HG03521 (cell line): ENCODE results near the gene IKZF1.

Experiments
- ATAC-seq: cut with Tn5 transposase; IDR thresholded peaks from one replicate; pipeline ENCODE4 v1.9.1; 2021; ENCODE audit warnings: mild to moderate bottlenecking, moderate library complexity; ENCODE audit not compliant: unreplicated experiment

Gene IKZF1

GRCh38 chr7:50400114-50400513, 95.6 kb downstream of the IKZF1 start:
- ATAC-seq = no peak

GRCh38 chr7:50404392-50404791, 99.9 kb downstream of the IKZF1 start:
- ATAC-seq = no peak

GRCh38 chr7:50405221-50405620, 100.7 kb downstream of the IKZF1 start:
- ATAC-seq = no peak

DNA sequence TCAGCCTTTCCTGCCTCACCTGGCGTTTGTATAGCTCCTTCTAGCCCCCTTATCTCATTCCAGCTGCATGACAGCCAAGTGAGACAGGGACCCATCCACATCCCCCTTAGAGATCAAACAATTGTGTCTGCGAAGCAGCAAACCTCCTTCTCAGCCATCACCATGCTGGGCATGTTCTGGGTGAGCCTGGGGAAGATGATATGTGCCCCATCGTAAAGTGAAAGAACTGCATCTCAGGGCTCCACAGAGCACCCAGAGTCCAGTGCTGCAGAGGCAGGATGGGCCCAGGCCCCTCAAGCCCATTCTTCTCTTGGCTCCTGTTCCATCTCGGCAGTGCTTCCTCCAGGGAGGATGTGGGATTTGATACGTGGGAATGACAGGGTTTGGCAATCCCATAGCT, 102.4 kb downstream of the IKZF1 start:
- no peak for ATAC-seq

GRCh38 chr7:50409856-50410745, 105.6 kb downstream of the IKZF1 start:
- ATAC-seq = peak; percentile 42

DNA sequence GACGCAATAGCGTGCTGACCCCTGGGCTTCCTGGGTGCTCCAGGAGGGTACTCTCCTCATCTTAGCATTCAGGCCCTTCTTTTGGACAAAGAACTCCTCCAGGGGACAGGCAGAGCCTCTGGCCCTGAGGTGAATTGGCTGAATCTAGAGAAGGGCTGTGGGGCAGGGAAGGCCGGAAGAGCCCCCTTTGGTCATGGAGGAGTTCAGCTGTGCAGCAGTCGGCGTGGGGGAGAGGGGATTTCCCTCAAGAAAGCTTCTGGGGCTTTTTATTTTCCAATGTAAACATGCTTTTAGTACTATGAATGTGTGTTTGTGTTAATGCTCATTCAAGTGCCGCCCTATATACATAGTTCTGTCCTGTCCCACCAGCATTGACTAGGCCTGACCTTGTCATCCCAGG, 106.8 kb downstream of the IKZF1 start:
- no peak for ATAC-seq

GRCh38 chr7:50412973-50413372, 108.5 kb downstream of the IKZF1 start:
- no peak for ATAC-seq

- ATAC-seq = no peak
These were observed 109.0 kb downstream of the IKZF1 start for GRCh38 chr7:50413561-50413960.

- ATAC-seq = no peak
These were observed 111.4 kb downstream of the IKZF1 start for GRCh38 chr7:50415844-50416364.

DNA sequence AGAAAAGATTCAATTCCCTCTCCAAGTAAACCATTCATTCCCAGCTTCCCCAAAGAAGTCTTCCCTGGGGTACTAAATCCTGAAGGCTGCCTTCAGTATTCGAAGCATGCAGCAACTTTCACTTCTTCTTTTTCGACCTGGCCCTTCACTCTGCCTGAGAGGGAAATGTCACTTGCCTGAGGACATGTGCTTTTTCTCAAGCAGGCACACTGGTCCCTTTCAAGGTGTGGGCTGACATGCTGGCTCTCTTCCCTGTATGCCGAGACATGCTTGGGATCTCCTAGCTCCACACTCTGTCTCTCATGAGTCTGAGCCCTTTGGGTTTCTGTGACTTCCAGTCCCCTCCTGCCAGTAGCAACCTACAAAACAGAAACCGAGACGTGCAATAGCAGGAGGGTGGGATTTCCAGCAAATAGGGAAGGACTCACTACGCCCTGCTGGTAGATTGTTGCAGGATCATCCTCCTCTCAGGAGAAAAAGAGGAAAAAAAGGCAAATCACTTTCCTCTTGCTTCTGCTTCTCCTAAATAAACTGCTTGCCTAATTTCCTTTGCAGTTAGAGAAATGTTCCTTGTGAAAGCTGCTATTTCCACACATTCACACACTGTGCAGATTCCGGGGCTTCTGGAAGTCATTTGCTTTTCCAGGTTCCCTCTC, 112.1 kb downstream of the IKZF1 start:
- peak; percentile 64 for ATAC-seq

- peak; percentile 86 for ATAC-seq
These were observed 113.6 kb downstream of the IKZF1 start for GRCh38 chr7:50418086-50418515.

- no peak for ATAC-seq
These were observed 114.2 kb downstream of the IKZF1 start for GRCh38 chr7:50418526-50419290.

- no peak for ATAC-seq
These were observed 116.5 kb downstream of the IKZF1 start for GRCh38 chr7:50421043-50421442.

DNA sequence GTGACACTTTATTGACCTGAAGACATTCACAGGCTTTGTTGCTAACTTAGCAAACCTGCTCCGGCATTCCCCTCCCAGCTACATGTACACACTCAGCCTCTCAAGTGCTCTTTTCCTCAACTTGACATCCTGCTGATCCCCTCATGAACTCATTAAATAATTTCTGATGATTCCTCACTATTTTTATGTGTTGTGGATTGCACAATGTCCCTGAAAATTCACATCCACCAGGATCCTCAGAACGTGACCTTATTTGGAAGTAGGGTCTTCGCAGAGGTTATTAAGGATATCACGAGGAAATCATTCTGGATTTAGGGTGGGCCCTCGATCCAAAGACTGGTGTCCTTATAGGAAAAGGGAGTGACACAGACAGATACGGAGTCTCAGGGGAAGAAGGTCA, 118.3 kb downstream of the IKZF1 start:
- no peak for ATAC-seq

DNA sequence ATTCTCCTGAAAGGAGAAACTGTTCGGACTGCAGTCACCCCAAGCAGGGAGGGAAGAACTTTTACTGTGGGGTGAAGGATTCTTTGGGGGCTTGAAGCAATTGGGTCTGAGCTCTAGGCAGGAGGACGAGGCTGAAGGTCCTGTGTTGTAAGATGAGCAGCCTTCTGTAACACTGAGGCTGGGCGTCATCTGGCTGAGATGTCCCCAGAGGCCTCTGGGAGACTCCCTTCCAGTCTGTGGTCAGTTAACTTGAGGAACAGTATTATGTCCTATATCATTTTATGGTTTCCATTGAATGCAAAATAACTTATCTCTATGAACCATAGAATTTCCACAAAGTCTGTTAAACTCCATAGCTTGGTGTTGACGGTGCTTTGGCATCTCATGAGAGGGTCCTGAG, 119.3 kb downstream of the IKZF1 start:
- no peak for ATAC-seq

GRCh38 chr7:50425318-50425717, 120.8 kb downstream of the IKZF1 start:
- no peak for ATAC-seq

DNA sequence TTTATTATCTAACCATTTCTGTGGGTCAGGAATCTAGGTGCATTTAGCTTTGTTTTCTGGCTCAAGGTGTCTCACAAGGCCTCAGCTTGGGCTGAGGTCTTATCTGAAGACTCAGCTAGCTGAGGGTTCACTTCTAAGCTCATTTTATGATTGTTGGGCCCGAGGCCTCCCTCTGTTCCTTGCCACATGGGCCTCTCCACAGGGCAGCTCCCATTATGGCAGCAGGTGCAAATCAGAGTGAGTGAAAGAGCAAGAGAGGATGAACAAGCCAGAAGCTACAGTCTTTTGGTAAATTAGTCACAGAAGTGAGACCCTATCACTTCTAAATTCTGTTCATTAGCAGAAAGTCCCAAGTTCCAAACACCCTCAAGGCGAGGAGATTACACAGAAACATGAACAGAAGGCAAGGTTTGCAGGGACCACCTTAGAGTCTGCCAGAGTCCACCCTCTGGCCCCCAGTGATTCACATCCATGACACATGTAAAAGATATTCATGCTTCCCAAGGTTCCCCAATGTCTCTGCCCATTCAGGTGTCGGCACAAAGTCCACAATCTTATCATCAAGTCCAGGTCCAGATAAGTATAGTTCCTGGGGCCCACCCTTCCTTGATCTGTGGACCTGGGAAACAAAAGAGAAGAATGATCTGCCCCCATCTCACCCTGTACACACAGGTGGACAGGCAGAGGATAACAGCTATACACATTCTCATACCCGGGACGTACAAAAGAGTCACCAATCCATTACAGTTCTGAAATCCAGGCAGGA, 121.9 kb downstream of the IKZF1 start:
- ATAC-seq = no peak

DNA sequence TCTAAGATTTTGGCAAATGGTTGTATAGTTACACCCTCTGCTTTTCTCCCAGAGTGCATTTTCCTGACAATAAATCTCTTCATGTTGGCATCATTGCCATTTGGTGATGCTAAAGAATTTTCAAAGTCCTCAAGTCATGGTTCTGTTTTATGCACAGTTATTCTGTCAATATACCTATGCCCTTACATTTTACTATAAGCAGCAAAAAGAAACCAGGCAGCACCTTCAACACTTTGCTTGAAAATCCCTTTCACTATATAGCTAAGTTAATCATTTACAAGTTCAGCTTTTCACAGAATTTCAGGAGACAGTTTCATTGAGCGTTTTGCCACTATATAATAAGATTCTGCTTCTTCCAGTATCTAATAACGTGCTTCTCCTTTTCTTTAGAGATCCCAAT, 123.0 kb downstream of the IKZF1 start:
- no peak for ATAC-seq

DNA sequence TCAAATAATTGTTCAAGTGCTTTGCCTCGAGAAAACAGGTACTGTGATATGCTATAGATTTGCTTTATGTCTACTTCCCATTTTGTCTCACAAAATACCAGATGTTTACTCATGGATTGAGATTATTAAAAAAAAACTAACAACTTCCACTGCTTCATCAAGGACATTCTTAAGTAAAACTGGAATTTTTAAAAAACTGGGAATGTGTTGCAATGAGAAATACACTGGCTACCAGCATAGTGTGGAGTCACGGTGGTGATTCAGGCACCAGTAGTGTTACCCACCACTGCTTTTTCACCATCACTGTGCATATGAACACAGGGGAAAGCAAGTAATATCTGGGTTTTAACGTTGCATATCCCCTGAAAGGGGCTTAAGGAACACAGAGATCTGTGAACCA, 124.4 kb downstream of the IKZF1 start:
- ATAC-seq = no peak

GRCh38 chr7:50431316-50431715, 126.8 kb downstream of the IKZF1 start:
- no peak for ATAC-seq
